GM21515 (cell line): ENCODE measurements around the gene TMEM252.

Experiments
- ATAC-seq: cut with Tn5 transposase; IDR thresholded peaks from one replicate; pipeline ENCODE4 v1.9.1; 2021; ENCODE audit not compliant: unreplicated experiment

Gene TMEM252

DNA sequence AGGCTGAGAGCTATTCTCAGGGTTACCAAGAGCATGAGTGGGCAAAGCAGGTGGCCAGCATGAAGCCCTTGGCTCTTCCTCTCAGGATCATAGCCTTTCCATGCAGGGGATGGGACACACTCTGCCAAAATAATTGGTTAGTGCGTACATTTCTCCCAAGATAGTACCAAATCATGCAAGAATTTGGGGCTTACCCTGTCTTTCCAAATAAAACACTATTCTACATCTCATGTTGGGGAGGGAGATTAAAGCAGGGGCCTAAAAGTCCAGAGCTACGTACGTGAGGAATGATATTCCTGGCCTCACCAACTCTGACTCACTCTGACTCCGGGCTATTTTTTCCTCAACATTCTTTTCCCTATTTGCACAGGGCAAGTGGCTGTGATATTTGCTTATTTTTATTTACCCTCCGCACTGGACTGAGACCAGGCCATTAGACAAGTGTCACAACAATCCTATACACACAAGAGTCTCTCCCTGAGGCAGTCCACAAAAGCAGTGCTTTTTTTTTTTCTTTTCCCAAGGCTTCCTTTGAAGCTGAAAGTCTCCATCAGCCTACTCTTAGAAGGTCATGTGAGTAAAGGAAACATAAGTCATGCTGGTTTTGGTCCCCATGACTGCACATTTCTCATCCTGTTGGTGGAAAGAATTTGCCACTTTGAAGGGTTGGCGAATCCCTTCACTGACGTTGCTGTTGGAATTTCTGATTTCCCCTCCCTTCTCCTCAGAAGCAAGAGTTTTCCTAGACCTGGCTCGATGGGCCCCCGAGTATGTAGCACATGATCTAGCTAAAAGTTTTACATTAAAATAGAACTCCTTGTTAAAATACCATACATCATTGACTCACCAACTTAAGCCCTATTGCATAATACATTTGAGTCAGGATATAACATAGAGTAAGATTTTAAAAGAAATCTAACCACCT lies 40.0 kb downstream of the TMEM252 start:
- no peak for ATAC-seq

GRCh38 chr9:68498816-68499215 lies 41.9 kb downstream of the TMEM252 start:
- no peak for ATAC-seq

- ATAC-seq: no peak
These were observed 43.1 kb downstream of the TMEM252 start for GRCh38 chr9:68497629-68498028.

DNA sequence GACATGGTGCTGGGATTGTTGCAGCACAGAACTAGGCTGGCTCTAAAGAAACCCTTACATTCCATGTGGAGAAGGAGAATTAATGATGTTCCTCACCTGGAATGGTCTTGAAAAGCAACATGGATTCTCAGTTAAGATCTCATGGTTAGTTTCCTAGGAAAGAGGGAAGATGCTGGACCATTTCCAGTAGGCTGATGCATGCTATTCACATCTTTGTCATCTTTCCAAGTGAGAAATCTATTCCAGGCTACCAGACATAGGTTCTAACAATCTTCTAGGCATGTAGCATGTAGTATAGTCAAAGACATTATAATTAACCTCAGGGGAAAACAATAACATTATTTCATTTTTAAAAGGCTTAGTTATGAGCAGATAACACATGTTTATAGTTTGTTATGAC lies 44.3 kb downstream of the TMEM252 start:
- no peak for ATAC-seq

GRCh38 chr9:68495247-68495646 lies 45.4 kb downstream of the TMEM252 start:
- ATAC-seq: no peak

DNA sequence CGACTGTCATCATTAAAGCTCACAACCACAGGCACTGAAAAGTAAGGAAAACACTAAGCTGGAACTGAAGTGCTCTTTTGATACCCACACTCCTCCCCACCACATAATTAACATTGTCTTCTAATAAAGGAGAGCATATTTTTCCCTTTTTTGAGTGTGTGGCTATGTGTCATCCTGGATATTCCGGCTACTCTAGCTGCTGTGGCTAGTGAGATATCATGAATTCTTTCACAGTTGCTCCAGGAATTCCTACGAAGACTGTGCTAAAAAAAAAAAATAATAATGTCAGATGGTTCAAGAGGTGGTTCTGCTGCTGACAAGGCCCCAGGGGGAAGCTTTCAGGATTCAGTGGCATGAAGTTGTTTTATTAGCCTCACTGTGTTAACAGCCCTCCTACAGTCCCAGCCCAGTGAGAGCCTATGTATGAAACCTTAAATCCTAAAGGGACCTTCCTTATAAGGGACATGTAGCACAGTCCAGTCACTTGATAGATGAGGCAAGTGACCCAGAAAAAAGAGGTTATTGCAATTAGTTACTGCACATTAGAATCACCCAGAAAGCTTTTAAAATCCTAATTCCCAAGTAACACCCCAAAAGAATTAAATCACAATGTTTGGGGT lies 46.6 kb downstream of the TMEM252 start:
- no peak for ATAC-seq

GRCh38 chr9:68493541-68493940 lies 47.1 kb downstream of the TMEM252 start:
- no peak for ATAC-seq

GRCh38 chr9:68492806-68493205 lies 47.9 kb downstream of the TMEM252 start:
- no peak for ATAC-seq

GRCh38 chr9:68489646-68490045 lies 51.0 kb downstream of the TMEM252 start:
- ATAC-seq: no peak

DNA sequence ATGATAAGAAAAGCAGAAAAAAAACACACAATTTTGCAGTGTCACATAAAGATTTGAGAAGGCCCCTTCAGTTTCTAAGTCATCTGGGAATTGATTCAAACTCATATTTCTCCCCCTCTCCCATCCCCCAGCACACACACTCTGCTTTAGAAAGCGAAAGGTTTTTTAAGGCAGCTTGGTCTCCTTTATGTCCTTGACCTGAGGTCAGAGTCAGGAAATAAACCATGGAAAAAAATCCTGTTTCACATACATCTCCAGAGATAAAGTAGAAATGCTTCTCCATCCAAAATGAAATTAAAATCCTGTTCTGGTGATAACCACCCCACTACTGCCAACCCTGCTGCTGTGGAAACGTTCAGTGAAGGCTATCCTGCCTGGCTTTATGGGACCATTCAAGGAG lies 52.6 kb downstream of the TMEM252 start:
- no peak for ATAC-seq
